Osteoblast (primary cell): ENCODE results near the gene RAX. TPM values are rescaled to one million over a fixed set of nuclear protein-coding genes. Genes with fewer than 3 reads are reported as not detected.

Source experiments
- DNase-seq: peaks from one replicate; pipeline ENCODE4 v3.0.0; 2011; ENCODE audit warnings: low spot score, mixed read lengths; ENCODE audit not compliant: insufficient read length; ENCODE audit errors: missing footprints
- H2AFZ ChIP-seq: 2 replicates; pipeline ENCODE4 v1.6.0; 2011; ENCODE audit warnings: mild to moderate bottlenecking, low read length
- H3K27ac ChIP-seq: 2 replicates; pipeline ENCODE4 v1.5.1; 2011; ENCODE audit warnings: mild to moderate bottlenecking, low read depth, low read length, moderate library complexity
- H3K27me3 ChIP-seq: 2 replicates; pipeline ENCODE4 v1.6.0; 2012; ENCODE audit warnings: mild to moderate bottlenecking, control low read depth, inconsistent platforms, low read length, moderate library complexity; ENCODE audit not compliant: insufficient read depth
- H3K36me3 ChIP-seq: 2 replicates; pipeline ENCODE4 v1.5.1; 2011; ENCODE audit warnings: mild to moderate bottlenecking, low read length, control low read depth, moderate library complexity; ENCODE audit not compliant: insufficient read depth
- H3K4me1 ChIP-seq: 2 replicates; pipeline ENCODE4 v1.5.1; 2011; ENCODE audit warnings: mild to moderate bottlenecking, low read length, control low read depth, moderate library complexity; ENCODE audit not compliant: insufficient read depth
- H3K4me2 ChIP-seq: 2 replicates; pipeline ENCODE4 v1.6.0; 2011; ENCODE audit warnings: mild to moderate bottlenecking, low read length; ENCODE audit not compliant: insufficient read depth
- H3K4me3 ChIP-seq: fragments of 200-600 bp; sonication (generic); 3 replicates; pipeline ENCODE4 v1.5.1; 2012; ENCODE audit warnings: mild to moderate bottlenecking, low read length, inconsistent platforms; ENCODE audit not compliant: insufficient read depth
- H3K79me2 ChIP-seq: 2 replicates; pipeline ENCODE4 v1.6.0; 2012; ENCODE audit warnings: mild to moderate bottlenecking, low read length, control low read depth, inconsistent platforms; ENCODE audit not compliant: insufficient read depth
- H3K9me3 ChIP-seq: 2 replicates; pipeline ENCODE4 v1.5.1; 2011; ENCODE audit warnings: low read depth, low read length, control low read depth
- H4K20me1 ChIP-seq: 2 replicates; pipeline ENCODE4 v1.6.0; 2012; ENCODE audit warnings: mild to moderate bottlenecking, low read length, control low read depth; ENCODE audit not compliant: insufficient read depth
- total RNA-seq: library from RNA; depleted of rRNA; stranded (reverse); fragments of >200 nt; gene quantifications from 2 replicates; pipeline ENCODE4 v1.2.3, GENCODE V29; 2012
- TF ChIP-seq, protein P1 (sequence below): IDR thresholded peaks from 2 replicates; pipeline ENCODE4 v1.5.1; 2011; ENCODE audit warnings: mild to moderate bottlenecking, low read depth, low read length, moderate library complexity; ENCODE audit errors: extremely low read depth

The RAX gene
- total RNA-seq, 1 donor, result not detected

DNA sequence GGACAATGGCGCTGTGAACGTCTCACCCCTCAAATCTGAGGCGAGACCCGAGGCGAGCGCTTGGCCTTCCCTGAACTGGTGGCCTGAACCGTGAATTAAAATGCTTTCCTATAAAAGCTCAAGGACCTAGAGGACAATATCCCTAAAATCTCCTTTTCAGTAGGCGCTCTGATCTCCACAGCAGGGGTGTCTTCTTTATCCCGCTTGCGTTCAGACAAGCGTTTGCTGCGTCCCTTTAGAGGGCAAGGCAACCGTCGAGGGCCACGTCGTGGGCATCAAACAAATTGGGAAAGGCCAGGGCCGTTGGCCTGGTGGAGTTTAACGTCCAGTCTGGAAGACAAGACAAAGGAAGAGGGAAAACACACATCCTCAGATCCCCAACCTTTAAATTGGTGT lies 1.3 kb upstream of the RAX start:
- H3K79me2 ChIP-seq, result no peaks in the 10 kb centered on the region
- H4K20me1 ChIP-seq, result no peaks in the 10 kb centered on the region
- DNase-seq, result peak; percentile 59
- H3K9me3 ChIP-seq, result peaks cover 4% of the 10 kb centered on the region
- TF ChIP-seq, protein P1, sequence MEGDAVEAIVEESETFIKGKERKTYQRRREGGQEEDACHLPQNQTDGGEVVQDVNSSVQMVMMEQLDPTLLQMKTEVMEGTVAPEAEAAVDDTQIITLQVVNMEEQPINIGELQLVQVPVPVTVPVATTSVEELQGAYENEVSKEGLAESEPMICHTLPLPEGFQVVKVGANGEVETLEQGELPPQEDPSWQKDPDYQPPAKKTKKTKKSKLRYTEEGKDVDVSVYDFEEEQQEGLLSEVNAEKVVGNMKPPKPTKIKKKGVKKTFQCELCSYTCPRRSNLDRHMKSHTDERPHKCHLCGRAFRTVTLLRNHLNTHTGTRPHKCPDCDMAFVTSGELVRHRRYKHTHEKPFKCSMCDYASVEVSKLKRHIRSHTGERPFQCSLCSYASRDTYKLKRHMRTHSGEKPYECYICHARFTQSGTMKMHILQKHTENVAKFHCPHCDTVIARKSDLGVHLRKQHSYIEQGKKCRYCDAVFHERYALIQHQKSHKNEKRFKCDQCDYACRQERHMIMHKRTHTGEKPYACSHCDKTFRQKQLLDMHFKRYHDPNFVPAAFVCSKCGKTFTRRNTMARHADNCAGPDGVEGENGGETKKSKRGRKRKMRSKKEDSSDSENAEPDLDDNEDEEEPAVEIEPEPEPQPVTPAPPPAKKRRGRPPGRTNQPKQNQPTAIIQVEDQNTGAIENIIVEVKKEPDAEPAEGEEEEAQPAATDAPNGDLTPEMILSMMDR, result no peak
- H3K27ac ChIP-seq, result no peak overlapping the region
- H3K4me1 ChIP-seq, result no peaks in the 10 kb centered on the region
- no peaks in the 10 kb centered on the region for H3K36me3 ChIP-seq
- peaks cover 99% of the 10 kb centered on the region for H3K27me3 ChIP-seq
- no peak overlapping the region for H2AFZ ChIP-seq
- no peak overlapping the region for H3K4me3 ChIP-seq
- no peak overlapping the region for H3K4me2 ChIP-seq

DNA sequence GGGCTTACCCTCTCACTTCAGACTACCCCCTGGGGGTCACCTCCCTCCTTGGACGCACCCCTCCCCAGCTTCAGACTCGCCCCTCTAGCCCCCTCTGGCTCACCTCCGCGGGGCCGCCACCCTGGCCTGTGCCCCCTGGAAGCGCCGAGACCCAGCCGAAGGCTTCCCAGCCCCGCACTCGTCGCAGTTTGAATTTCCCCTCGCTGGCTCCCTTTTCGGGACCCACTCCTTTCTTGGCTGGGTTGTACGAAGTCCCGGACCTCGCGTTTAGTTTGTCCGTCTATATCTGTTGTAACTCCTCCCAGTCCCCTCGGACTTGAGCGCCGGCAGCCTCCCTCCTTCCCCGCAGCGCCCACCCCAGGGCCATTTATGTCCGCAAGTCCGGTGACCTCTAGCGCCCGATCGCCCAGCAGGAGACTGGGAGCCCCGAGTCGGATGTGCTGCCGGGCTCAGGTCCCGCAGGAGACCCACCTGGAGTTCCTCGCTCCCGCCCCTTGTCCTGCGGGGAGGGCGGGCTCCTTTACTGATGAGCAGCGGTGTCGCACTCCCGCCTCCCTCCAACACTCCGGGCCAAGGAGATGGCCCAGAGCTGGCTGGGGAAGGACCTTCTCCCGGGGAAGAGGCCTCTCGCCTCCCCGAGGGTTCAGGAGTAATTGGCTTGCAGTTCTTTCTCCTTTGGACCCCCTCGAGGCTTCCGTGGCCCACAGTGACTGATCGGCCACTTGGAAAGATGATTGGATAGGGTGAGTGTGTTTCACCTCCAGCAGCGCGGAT lies 692 bp upstream of the RAX start:
- peak; percentile 71 for DNase-seq
- Histone ChIP-seq H3K4me1 (no peaks in the 10 kb centered on the region), H3K27me3 (peaks cover 98% of the 10 kb centered on the region), H3K4me2 (no peak overlapping the region), H3K79me2 (no peaks in the 10 kb centered on the region), H4K20me1 (no peaks in the 10 kb centered on the region), H3K4me3 (no peak overlapping the region), H3K36me3 (no peaks in the 10 kb centered on the region), H3K9me3 (peaks cover 4% of the 10 kb centered on the region), H2AFZ (no peak overlapping the region), H3K27ac (no peak overlapping the region)
- TF ChIP-seq, protein P1, result no peak

DNA sequence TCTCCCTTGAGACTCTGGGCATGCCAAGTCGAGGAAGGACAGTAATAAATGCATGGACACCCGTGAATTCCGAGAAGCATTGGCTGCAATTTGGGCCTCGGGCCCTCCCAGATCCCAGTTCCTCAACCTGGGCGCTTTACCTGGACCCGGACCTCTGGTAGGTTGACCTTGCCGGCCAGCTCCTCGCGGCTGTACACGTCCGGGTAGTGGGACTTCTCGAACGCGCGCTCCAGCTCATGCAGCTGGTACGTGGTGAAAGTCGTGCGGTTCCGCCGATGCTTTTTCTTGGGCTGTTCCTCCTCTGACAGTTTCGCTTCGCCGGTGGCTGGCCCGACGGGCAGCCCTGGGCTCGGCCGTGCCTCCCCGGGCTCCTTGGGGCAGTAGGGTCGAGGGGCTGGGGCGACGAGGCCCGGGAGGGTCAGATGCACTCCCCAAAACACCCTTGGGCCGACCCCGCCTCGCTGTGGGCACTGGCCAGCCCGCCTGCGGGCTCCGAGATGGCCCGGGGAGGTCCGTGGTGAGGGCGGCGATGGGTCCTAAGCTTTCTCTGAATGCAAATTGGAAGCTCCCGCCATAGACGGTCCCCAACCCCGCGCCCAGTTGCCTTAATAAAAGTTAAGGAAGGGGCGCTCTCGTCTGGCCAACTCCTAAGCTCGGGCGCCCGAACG lies 899 bp downstream of the RAX start:
- H2AFZ ChIP-seq, result no peak overlapping the region
- H3K27me3 ChIP-seq, result peaks cover 98% of the 10 kb centered on the region
- H3K4me1 ChIP-seq, result no peaks in the 10 kb centered on the region
- H3K27ac ChIP-seq, result no peak overlapping the region
- no peaks in the 10 kb centered on the region for H3K36me3 ChIP-seq
- TF ChIP-seq, protein P1, result no peak
- H3K4me3 ChIP-seq, result peak overlapping the region; percentile 45
- H4K20me1 ChIP-seq, result no peaks in the 10 kb centered on the region
- peaks cover 4% of the 10 kb centered on the region for H3K9me3 ChIP-seq
- no peak for DNase-seq
- H3K4me2 ChIP-seq, result peak overlapping the region; percentile 28
- H3K79me2 ChIP-seq, result no peaks in the 10 kb centered on the region

DNA sequence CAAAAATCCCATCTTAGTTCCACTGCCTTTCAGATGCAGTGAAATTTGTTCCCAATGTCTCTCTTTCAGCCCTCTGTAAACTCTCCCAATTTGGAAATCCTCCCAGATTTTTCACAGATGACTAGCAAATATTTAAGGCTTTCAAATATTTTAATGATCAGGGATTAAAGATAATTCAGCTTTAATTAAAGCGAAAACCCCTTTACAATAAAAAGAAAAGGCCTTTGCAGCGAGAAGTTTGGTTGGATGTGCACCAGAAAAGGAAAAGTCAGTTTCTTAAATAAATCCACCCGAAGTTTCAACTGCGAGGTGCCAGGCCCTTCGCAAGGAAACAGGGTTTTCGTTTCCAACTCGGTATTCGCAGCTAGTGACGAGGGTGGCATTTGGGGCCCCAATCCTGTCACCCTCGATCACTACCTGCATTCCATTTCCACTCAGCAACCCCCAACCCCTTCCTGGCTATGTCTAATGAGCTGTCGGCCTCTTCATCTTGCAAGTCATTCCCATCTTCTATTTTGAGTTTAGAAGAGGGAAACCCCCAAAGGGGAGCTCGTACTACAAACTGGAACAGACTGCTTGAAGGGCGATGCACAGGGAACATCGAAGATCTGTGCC lies 1.5 kb downstream of the RAX start:
- H4K20me1 ChIP-seq, result no peaks in the 10 kb centered on the region
- peak overlapping the region; percentile 28 for H3K4me2 ChIP-seq
- peaks cover 4% of the 10 kb centered on the region for H3K9me3 ChIP-seq
- TF ChIP-seq, protein P1, result no peak
- no peaks in the 10 kb centered on the region for H3K36me3 ChIP-seq
- DNase-seq, result no peak
- no peaks in the 10 kb centered on the region for H3K79me2 ChIP-seq
- no peak overlapping the region for H3K27ac ChIP-seq
- H3K4me1 ChIP-seq, result no peaks in the 10 kb centered on the region
- peaks cover 98% of the 10 kb centered on the region for H3K27me3 ChIP-seq
- no peak overlapping the region for H2AFZ ChIP-seq
- H3K4me3 ChIP-seq, result no peak overlapping the region
